ENCODE results near the gene PMPCA.

The PMPCA gene

DNA sequence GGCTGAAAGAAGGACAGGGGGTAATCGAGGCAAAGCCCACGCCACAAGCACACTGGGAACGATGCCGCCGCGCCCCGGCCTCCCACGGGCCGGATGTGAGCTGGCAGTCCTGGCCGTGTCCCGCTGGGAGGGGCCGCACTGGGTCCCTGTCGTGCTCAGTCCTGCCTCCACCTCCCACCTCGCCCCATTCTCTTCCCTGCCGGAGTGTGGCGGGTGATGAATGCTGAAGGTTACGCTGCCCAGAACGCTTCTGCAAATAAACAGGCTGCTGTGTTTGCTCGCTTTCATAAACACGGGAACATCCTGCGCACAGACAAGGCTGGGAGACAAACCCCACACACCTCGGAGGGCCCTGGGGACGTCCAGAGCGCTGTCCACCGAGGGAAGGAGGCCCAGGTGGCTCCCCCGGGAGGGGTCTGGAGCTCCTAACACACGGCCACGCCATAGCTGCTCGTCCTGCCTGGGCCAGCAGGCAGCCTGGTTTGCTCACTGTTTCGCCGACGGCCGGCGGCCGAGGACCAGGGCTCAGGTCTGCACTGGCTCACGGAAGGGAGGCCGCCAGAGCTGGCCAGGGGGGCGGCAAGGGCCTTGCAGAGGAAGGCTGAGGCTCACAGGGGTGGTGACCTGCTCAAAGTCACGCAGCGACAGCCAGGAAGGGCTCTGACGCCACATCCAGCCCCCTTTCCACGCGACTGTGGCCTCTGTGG, 49.3 kb upstream of the PMPCA start:
- Histone ChIP-seq H3K9me3 (ENCODE audit: control insufficient read depth, insufficient read depth, low read depth, low read length) (no peaks in the 10 kb centered on the region), H3K4me1 (ENCODE audit: control insufficient read depth, insufficient read depth, low read length) (no peaks in the 10 kb centered on the region; the same call in 1 of the 2 replicates), H3K36me3 (ENCODE audit: control insufficient read depth in 2 of 2, insufficient read depth in 1 of 2, low read length in 2 of 2) (peaks cover 0 to 21% of the 10 kb centered on the region in 2 experiments; a peak in 1 of 3 replicates), H3K27ac (ENCODE audit: extremely low read depth, low read depth, low read length) (no peak overlapping the region), H3K4me3 (ENCODE audit: low read depth, low read length) (no peak overlapping the region)
- CTCF ChIA-PET, result interaction anchor here (0.5 to 0.9 kb wide), 2 partner anchors 78 to 124 kb away, joined by 4 read pairs; no protein-coding TSS in a partner anchor
- TF ChIP-seq FEZF1 (tag by site-specific recombination; IDR thresholded peaks at IDR 0.05) (no peak), ZNF133 (tag by site-specific recombination; IDR thresholded peaks at IDR 0.05) (no peak), ZNF776 (tag by site-specific recombination; IDR thresholded peaks at IDR 0.05; ENCODE audit: borderline replicate concordance) (no peak), IKZF3 (tag by site-specific recombination; IDR thresholded peaks at IDR 0.05) (0 out of 2 replicates have a peak, but pooled peaks have one; percentile 4)
- TF ChIP-seq, protein P1, sequence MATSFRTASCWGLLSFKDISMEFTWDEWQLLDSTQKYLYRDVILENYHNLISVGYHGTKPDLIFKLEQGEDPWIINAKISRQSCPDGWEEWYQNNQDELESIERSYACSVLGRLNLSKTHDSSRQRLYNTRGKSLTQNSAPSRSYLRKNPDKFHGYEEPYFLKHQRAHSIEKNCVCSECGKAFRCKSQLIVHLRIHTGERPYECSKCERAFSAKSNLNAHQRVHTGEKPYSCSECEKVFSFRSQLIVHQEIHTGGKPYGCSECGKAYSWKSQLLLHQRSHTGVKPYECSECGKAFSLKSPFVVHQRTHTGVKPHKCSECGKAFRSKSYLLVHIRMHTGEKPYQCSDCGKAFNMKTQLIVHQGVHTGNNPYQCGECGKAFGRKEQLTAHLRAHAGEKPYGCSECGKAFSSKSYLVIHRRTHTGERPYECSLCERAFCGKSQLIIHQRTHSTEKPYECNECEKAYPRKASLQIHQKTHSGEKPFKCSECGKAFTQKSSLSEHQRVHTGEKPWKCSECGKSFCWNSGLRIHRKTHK (tag by site-specific recombination; IDR thresholded peaks at IDR 0.05), result peak; percentile 64; the same call in 1 of the 2 replicates
- POLR2A ChIA-PET, result interaction anchor here (3.4 kb wide), 1 partner anchor 16 kb away, joined by 45 read pairs; no protein-coding TSS in a partner anchor

DNA sequence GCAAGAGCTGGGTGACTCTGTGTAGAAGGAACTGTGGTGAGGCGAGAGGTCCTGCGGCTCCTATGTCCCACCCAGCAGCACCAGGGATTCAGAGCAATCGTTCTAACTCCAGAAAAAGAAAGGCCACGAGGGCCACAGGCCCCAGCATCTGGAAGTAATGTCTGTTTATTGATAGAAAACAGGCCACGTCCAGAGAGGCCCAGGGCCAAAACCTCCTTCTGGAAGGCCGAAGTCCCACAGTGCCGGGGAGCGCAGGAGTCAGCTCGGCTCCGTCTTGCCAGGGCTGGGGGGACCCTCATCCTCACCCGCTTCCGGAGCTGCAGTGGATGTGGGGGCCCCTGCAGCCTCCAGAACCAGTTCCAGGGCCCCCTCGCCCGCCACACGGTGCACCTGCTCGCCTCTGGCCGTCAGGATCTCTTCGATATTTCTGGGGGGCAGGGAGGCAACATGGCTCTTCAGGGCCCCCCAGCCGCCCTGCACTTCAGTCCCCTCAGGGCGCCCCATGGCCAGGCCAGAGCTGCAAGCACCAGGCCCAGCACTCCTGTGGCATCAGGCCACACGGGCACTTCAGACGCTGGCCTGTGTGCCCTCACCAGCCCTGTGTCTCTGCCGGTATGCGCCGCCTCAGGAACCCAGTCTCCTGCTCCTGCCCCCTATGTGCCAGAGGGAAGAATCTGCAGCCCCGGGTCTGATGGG, 48.6 kb upstream of the PMPCA start:
- POLR2A ChIA-PET, result interaction anchor here (1.0 to 3.4 kb wide), 8 partner anchors 17 to 366 kb away, joined by 3 to 45 read pairs (median 12); no protein-coding TSS in a partner anchor
- TF ChIP-seq, protein P2, sequence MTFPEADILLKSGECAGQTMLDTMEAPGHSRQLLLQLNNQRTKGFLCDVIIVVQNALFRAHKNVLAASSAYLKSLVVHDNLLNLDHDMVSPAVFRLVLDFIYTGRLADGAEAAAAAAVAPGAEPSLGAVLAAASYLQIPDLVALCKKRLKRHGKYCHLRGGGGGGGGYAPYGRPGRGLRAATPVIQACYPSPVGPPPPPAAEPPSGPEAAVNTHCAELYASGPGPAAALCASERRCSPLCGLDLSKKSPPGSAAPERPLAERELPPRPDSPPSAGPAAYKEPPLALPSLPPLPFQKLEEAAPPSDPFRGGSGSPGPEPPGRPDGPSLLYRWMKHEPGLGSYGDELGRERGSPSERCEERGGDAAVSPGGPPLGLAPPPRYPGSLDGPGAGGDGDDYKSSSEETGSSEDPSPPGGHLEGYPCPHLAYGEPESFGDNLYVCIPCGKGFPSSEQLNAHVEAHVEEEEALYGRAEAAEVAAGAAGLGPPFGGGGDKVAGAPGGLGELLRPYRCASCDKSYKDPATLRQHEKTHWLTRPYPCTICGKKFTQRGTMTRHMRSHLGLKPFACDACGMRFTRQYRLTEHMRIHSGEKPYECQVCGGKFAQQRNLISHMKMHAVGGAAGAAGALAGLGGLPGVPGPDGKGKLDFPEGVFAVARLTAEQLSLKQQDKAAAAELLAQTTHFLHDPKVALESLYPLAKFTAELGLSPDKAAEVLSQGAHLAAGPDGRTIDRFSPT (tag by site-specific recombination; IDR thresholded peaks at IDR 0.05), result no peak
- TF ChIP-seq, protein P3, sequence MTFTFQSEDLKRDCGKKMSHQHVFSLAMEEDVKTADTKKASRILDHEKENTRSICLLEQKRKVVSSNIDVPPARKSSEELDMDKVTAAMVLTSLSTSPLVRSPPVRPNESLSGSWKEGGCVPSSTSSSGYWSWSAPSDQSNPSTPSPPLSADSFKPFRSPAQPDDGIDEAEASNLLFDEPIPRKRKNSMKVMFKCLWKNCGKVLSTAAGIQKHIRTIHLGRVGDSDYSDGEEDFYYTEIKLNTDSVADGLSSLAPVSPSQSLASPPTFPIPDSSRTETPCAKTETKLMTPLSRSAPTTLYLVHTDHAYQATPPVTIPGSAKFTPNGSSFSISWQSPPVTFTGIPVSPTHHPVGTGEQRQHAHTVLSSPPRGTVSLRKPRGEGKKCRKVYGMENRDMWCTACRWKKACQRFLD (tag by site-specific recombination; IDR thresholded peaks at IDR 0.05), result no peak
- TF ChIP-seq, protein P4, sequence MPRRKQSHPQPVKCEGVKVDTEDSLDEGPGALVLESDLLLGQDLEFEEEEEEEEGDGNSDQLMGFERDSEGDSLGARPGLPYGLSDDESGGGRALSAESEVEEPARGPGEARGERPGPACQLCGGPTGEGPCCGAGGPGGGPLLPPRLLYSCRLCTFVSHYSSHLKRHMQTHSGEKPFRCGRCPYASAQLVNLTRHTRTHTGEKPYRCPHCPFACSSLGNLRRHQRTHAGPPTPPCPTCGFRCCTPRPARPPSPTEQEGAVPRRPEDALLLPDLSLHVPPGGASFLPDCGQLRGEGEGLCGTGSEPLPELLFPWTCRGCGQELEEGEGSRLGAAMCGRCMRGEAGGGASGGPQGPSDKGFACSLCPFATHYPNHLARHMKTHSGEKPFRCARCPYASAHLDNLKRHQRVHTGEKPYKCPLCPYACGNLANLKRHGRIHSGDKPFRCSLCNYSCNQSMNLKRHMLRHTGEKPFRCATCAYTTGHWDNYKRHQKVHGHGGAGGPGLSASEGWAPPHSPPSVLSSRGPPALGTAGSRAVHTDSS (tag by site-specific recombination; IDR thresholded peaks at IDR 0.05), result no peak
- TF ChIP-seq ZNF132 (tag by site-specific recombination; IDR thresholded peaks at IDR 0.05; ENCODE audit: borderline replicate concordance) (no peak), SETDB1 (IDR thresholded peaks at IDR 0.05; ENCODE audit: insufficient read length, low read length) (no peak), EGR2 (tag by site-specific recombination; IDR thresholded peaks at IDR 0.05; ENCODE audit: low read depth) (no peak), ZNF175 (tag by site-specific recombination; IDR thresholded peaks at IDR 0.05) (no peak), GFI1B (tag by site-specific recombination; IDR thresholded peaks at IDR 0.05) (no peak), ZNF501 (tag by site-specific recombination; IDR thresholded peaks at IDR 0.05) (no peak), MZF1 (tag by site-specific recombination; IDR thresholded peaks at IDR 0.05; ENCODE audit: borderline replicate concordance) (no peak), ZNF157 (tag by site-specific recombination; IDR thresholded peaks at IDR 0.05) (no peak), ZNF544 (tag by site-specific recombination; IDR thresholded peaks at IDR 0.05) (no peak)
- TF ChIP-seq, protein P5, sequence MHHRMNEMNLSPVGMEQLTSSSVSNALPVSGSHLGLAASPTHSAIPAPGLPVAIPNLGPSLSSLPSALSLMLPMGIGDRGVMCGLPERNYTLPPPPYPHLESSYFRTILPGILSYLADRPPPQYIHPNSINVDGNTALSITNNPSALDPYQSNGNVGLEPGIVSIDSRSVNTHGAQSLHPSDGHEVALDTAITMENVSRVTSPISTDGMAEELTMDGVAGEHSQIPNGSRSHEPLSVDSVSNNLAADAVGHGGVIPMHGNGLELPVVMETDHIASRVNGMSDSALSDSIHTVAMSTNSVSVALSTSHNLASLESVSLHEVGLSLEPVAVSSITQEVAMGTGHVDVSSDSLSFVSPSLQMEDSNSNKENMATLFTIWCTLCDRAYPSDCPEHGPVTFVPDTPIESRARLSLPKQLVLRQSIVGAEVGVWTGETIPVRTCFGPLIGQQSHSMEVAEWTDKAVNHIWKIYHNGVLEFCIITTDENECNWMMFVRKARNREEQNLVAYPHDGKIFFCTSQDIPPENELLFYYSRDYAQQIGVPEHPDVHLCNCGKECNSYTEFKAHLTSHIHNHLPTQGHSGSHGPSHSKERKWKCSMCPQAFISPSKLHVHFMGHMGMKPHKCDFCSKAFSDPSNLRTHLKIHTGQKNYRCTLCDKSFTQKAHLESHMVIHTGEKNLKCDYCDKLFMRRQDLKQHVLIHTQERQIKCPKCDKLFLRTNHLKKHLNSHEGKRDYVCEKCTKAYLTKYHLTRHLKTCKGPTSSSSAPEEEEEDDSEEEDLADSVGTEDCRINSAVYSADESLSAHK (tag by site-specific recombination; IDR thresholded peaks at IDR 0.05), result no peak
- TF ChIP-seq, protein P6, sequence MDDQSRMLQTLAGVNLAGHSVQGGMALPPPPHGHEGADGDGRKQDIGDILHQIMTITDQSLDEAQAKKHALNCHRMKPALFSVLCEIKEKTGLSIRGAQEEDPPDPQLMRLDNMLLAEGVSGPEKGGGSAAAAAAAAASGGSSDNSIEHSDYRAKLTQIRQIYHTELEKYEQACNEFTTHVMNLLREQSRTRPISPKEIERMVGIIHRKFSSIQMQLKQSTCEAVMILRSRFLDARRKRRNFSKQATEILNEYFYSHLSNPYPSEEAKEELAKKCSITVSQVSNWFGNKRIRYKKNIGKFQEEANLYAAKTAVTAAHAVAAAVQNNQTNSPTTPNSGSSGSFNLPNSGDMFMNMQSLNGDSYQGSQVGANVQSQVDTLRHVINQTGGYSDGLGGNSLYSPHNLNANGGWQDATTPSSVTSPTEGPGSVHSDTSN (CRISPR knock-in tag; IDR thresholded peaks at IDR 0.05), result no peak
- CTCF ChIA-PET, result interaction anchor here (0.5 to 2.2 kb wide), 9 partner anchors 10 to 326 kb away, joined by 3 to 13 read pairs (median 4); no protein-coding TSS in a partner anchor
- no peak overlapping the region for H3K27ac ChIP-seq (ENCODE audit: extremely low read depth, low read depth, low read length)
- no peak overlapping the region for H3K4me3 ChIP-seq (ENCODE audit: low read depth, low read length)
- H3K4me1 ChIP-seq (ENCODE audit: control insufficient read depth, insufficient read depth, low read length), result no peaks in the 10 kb centered on the region; the same call in 1 of the 2 replicates
- no peaks in the 10 kb centered on the region for H3K9me3 ChIP-seq (ENCODE audit: control insufficient read depth, insufficient read depth, low read depth, low read length)
- peaks cover 0 to 14% of the 10 kb centered on the region in 2 experiments; a peak in 1 of 3 replicates for H3K36me3 ChIP-seq (ENCODE audit: control insufficient read depth in 2 of 2, insufficient read depth in 1 of 2, low read length in 2 of 2)
